NT2/D1 (cell line): ENCODE results near the gene TMCC2.
A peak's percentile ranks its signal among the peaks of the same experiment; 100 is the strongest.

Experiments
- DNase-seq: peaks from one replicate; pipeline ENCODE4 v3.0.0-alpha.2; 2011; ENCODE audit warnings: low read depth, low spot score
- H3K27me3 ChIP-seq: 2 replicates; pipeline ENCODE4 v1.6.0; 2011; ENCODE audit warnings: mild to moderate bottlenecking; ENCODE audit not compliant: insufficient read length, insufficient read depth
- H3K36me3 ChIP-seq: 2 replicates; pipeline ENCODE4 v1.6.1; 2011; ENCODE audit warnings: mild to moderate bottlenecking, low read length, mixed read lengths; ENCODE audit not compliant: insufficient read depth, insufficient read length
- H3K4me1 ChIP-seq: 2 replicates; pipeline ENCODE4 v1.5.1; 2011; ENCODE audit not compliant: insufficient read depth, insufficient read length
- H3K4me3 ChIP-seq: 2 replicates; pipeline ENCODE4 v1.5.1; 2011; ENCODE audit warnings: low read depth; ENCODE audit not compliant: insufficient read length
- H3K9ac ChIP-seq: 2 replicates; pipeline ENCODE4 v1.6.0; 2011; ENCODE audit warnings: low read depth; ENCODE audit not compliant: insufficient read length
- H3K9me3 ChIP-seq: 2 replicates; pipeline ENCODE4 v1.5.1; 2011; ENCODE audit warnings: mild to moderate bottlenecking, low read length; ENCODE audit not compliant: insufficient read depth
- SUZ12 ChIP-seq: IDR thresholded peaks from 2 replicates; pipeline ENCODE4 v1.6.1; 2011; ENCODE audit not compliant: insufficient read length, insufficient read depth; ENCODE audit errors: extremely low read depth
- YY1 ChIP-seq: IDR thresholded peaks from 2 replicates; pipeline ENCODE4 v1.6.1; 2011; ENCODE audit not compliant: insufficient read length, insufficient read depth
- ZNF274 ChIP-seq: IDR thresholded peaks from 2 replicates; pipeline ENCODE4 v1.6.1; 2011; ENCODE audit warnings: mild to moderate bottlenecking, low read depth, low read length

Gene TMCC2

GRCh38 chr1:205258719-205259118 is 31.0 kb downstream of the TMCC2 start:
- H3K4me1 ChIP-seq: peaks cover 30% of the 10 kb centered on the region
- DNase-seq: no peak
- no peak for TF ChIP-seq ZNF274
- no peak for TF ChIP-seq YY1
- TF ChIP-seq SUZ12: no peak

GRCh38 chr1:205259324-205259832 is 31.6 kb downstream of the TMCC2 start:
- Histone ChIP-seq H3K36me3 (no peaks in the 10 kb centered on the region), H3K9me3 (no peaks in the 10 kb centered on the region), H3K4me3 (no peak overlapping the region), H3K4me1 (peaks cover 30% of the 10 kb centered on the region), H3K27me3 (no peaks in the 10 kb centered on the region), H3K9ac (no peak overlapping the region)
- no peak for TF ChIP-seq ZNF274
- TF ChIP-seq YY1: no peak
- TF ChIP-seq SUZ12: no peak
- DNase-seq: no peak

More at GRCh38 chr1:205258719-205259118, 31.0 kb downstream of the TMCC2 start:
- no peak overlapping the region for H3K9ac ChIP-seq
- no peaks in the 10 kb centered on the region for H3K27me3 ChIP-seq
- no peak overlapping the region for H3K4me3 ChIP-seq
- H3K36me3 ChIP-seq: peaks cover 5% of the 10 kb centered on the region
- no peaks in the 10 kb centered on the region for H3K9me3 ChIP-seq

- Histone ChIP-seq H3K27me3 (no peaks in the 10 kb centered on the region), H3K4me1 (peaks cover 30% of the 10 kb centered on the region), H3K9ac (no peak overlapping the region), H3K36me3 (no peaks in the 10 kb centered on the region), H3K4me3 (no peak overlapping the region), H3K9me3 (no peaks in the 10 kb centered on the region)
- DNase-seq: no peak
- no peak for TF ChIP-seq SUZ12
- TF ChIP-seq ZNF274: no peak
- TF ChIP-seq YY1: no peak
Observed at GRCh38 chr1:205259998-205260397, 32.3 kb downstream of the TMCC2 start.

GRCh38 chr1:205260948-205261732 is 33.4 kb downstream of the TMCC2 start:
- peaks cover 30% of the 10 kb centered on the region for H3K4me1 ChIP-seq
- DNase-seq: no peak

GRCh38 chr1:205261946-205262691 is 34.4 kb downstream of the TMCC2 start:
- H3K9ac ChIP-seq: peak overlapping the region; percentile 57
- no peak for TF ChIP-seq SUZ12
- no peak for TF ChIP-seq ZNF274
- TF ChIP-seq YY1: no peak
- H3K4me1 ChIP-seq: peaks cover 34% of the 10 kb centered on the region
- H3K36me3 ChIP-seq: no peaks in the 10 kb centered on the region
- H3K9me3 ChIP-seq: no peaks in the 10 kb centered on the region
- DNase-seq: no peak
- no peak overlapping the region for H3K4me3 ChIP-seq
- H3K27me3 ChIP-seq: no peaks in the 10 kb centered on the region

More at GRCh38 chr1:205260948-205261732, 33.4 kb downstream of the TMCC2 start:
- TF ChIP-seq SUZ12 (no peak), YY1 (no peak), ZNF274 (no peak)
- no peak overlapping the region for H3K4me3 ChIP-seq
- no peaks in the 10 kb centered on the region for H3K9me3 ChIP-seq
- no peaks in the 10 kb centered on the region for H3K27me3 ChIP-seq
- H3K9ac ChIP-seq: no peak overlapping the region
- no peaks in the 10 kb centered on the region for H3K36me3 ChIP-seq

GRCh38 chr1:205262731-205263171 is 35.0 kb downstream of the TMCC2 start:
- Histone ChIP-seq H3K9ac (peak overlapping the region; percentile 14), H3K36me3 (no peaks in the 10 kb centered on the region), H3K4me3 (no peak overlapping the region), H3K4me1 (peaks cover 40% of the 10 kb centered on the region), H3K27me3 (no peaks in the 10 kb centered on the region), H3K9me3 (no peaks in the 10 kb centered on the region)
- no peak for TF ChIP-seq YY1
- TF ChIP-seq SUZ12: no peak
- TF ChIP-seq ZNF274: no peak
- DNase-seq: no peak
